Right lobe of liver (tissue), 6 donors: Measurements from ENCODE around the gene TNIK. TPM values are rescaled to one million over a fixed set of nuclear protein-coding genes. Genes with fewer than 3 reads are reported as not detected.

ENCODE experiments used
- ATAC-seq, 4 donors: fragments of 200-7000 bp; cut with Tn5 transposase; one replicate each; pipeline ENCODE4 v1.9.1; 2020; ENCODE audit warnings: mild to moderate bottlenecking in 4 of 4, moderate library complexity in 4 of 4
- DNase-seq, 3 donors: peaks; one replicate each; pipeline ENCODE4 v3.0.0-alpha.2; 2020
- H3K27ac ChIP-seq, 3 donors: fragments of 200-600 bp; one replicate each; pipeline ENCODE4 v1.8.0; 2022
- H3K27me3 ChIP-seq, 2 donors: fragments of 200-600 bp; one replicate each; pipeline ENCODE4 v1.8.0; 2022
- H3K36me3 ChIP-seq, 4 donors: fragments of 200-600 bp; sonication (generic) in 1 of 4; one replicate each; pipeline versions ENCODE4 v1.5.1 to v1.8.0; 2017 to 2022; ENCODE audit warnings: control low read depth in 1 of 4
- H3K4me1 ChIP-seq, 4 donors: fragments of 200-600 bp; sonication (generic) in 1 of 4; one replicate each; pipeline versions ENCODE4 v1.5.1 to v1.8.0; 2017 to 2022; ENCODE audit warnings: control low read depth in 1 of 4
- H3K4me3 ChIP-seq, 3 donors: fragments of 200-600 bp; one replicate each; pipeline ENCODE4 v1.8.0; 2022
- H3K9me3 ChIP-seq, 4 donors: fragments of 200-600 bp; sonication (generic) in 1 of 4; one replicate each; pipeline versions ENCODE4 v1.5.1 to v1.8.0; 2017 to 2022; ENCODE audit warnings: control low read depth in 1 of 4
- POLR2A ChIP-seq: fragments of 450-650 bp; IDR thresholded peaks from one replicate; pipeline ENCODE4 v1.6.1; 2017; ENCODE audit warnings: antibody characterized with exemption, mild to moderate bottlenecking
- WGBS: methylation state at CpG from one replicate; pipeline ENCODE4 v1.1.6; 2018; ENCODE audit warnings: low coverage, low lambda C conversion rate; ENCODE audit not compliant: insufficient coverage; ENCODE audit errors: missing lambda C conversion rate; 5-methylcytosine and 5-hydroxymethylcytosine counted together
- intact Hi-C, 2 donors: fragments of 100-400 bp; cut with DNase I; formaldehyde crosslinking; loops; one replicate each; pipeline versions ENCODE4 v1.11.2 to v1.14.1; 2022
- total RNA-seq, 6 experiments: library from RNA; depleted of rRNA in 2 of 6; stranded (reverse); fragments of >200 nt in 2 of 6; fragmentation: NEBNext Ultra II Directional in 3 of 6; extraction: Animal tissue kit (Norgen Biotek cat#: 25700) in 3 of 6; gene quantifications; one replicate each; pipeline versions ENCODE4 v1.1.0 to v1.2.4, GENCODE V29; 2016 to 2023
- TF ChIP-seq, protein P1 (sequence below), 4 donors: fragments of 200-600 bp in 3 of 4; fragments of 450-650 bp in 1 of 4; IDR thresholded peaks; one replicate each; pipeline versions ENCODE4 v1.5.1 to v1.8.0; 2016 to 2022; ENCODE audit warnings: antibody characterized with exemption in 4 of 4, mild to moderate bottlenecking in 2 of 4
- donor health status: DM: no; HTN: yes; CAD: no.
- donor health status: DM: no; HTN: no; CAD: no.
- donor health status: DM: no; HTN: no; CAD: no.
- donor health status: DM: no; HTN: yes; CAD: no.
- donor health status: DM: no; HTN: yes; CAD: no.

The TNIK gene
- total RNA-seq, 6 experiments from 2014 or later, result 5.2 to 8.0 (median 6.8) TPM

- 87% methylated on average over 14 of the region's 20 CpGs for WGBS
- H3K27me3 ChIP-seq, result no peaks in the 10 kb centered on the region
These were observed 301.0 kb downstream of the TNIK start for GRCh38 chr3:171159024-171159821.

GRCh38 chr3:171157980-171158379 is 302.2 kb downstream of the TNIK start:
- WGBS, result no CpG with 5 or more reads among the region's 3 CpGs
- Histone ChIP-seq H3K36me3 (no peaks in the 10 kb centered on the region), H3K4me3 (no peak overlapping the region), H3K9me3 (no peaks in the 10 kb centered on the region), H3K27me3 (no peaks in the 10 kb centered on the region), H3K4me1 (no peaks in the 10 kb centered on the region), H3K27ac (no peak overlapping the region)
- no peak for ATAC-seq
- no peak for DNase-seq
- intact Hi-C loops, result no loop called here
- TF ChIP-seq, protein P1, sequence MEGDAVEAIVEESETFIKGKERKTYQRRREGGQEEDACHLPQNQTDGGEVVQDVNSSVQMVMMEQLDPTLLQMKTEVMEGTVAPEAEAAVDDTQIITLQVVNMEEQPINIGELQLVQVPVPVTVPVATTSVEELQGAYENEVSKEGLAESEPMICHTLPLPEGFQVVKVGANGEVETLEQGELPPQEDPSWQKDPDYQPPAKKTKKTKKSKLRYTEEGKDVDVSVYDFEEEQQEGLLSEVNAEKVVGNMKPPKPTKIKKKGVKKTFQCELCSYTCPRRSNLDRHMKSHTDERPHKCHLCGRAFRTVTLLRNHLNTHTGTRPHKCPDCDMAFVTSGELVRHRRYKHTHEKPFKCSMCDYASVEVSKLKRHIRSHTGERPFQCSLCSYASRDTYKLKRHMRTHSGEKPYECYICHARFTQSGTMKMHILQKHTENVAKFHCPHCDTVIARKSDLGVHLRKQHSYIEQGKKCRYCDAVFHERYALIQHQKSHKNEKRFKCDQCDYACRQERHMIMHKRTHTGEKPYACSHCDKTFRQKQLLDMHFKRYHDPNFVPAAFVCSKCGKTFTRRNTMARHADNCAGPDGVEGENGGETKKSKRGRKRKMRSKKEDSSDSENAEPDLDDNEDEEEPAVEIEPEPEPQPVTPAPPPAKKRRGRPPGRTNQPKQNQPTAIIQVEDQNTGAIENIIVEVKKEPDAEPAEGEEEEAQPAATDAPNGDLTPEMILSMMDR (IDR thresholded peaks at IDR 0.05), result no peak
- no peak for TF ChIP-seq POLR2A

More at GRCh38 chr3:171159024-171159821, 301.0 kb downstream of the TNIK start:
- intact Hi-C loops, result no loop called here
- Histone ChIP-seq H3K9me3 (peaks cover 0 to 3% (median 0%) of the 10 kb centered on the region in 4 donors), H3K4me3 (no peak overlapping the region), H3K4me1 (no peaks in the 10 kb centered on the region), H3K36me3 (no peaks in the 10 kb centered on the region), H3K27ac (no peak overlapping the region)
- TF ChIP-seq, protein P1 (IDR thresholded peaks at IDR 0.05), result no peak
- TF ChIP-seq POLR2A, result no peak
- DNase-seq (no peak), ATAC-seq (no peak)

DNA sequence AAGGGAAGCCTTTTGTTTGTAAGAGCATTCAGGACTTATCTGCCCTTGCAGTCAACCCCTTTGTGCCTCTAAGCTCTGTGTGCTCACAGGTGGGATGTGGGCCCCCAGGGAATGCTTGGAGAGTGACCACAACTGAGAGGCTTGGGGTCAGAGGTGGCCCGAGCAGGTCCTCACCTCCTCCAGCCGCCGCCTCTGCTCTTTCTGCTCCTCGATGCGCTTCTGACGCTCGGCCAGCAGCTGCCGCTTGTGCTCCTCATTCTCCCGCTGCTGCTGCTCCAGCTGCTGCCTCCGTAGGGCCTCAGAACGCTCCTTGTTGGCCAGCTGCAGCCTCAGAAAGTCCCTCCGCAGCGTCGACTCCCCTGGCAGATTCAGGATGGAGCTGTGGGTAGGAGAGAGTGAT is 302.9 kb downstream of the TNIK start:
- ATAC-seq (no peak), DNase-seq (no peak)
- no peaks in the 10 kb centered on the region for H3K4me1 ChIP-seq
- WGBS, result 93% methylated on average over 10 of the region's 14 CpGs
- H3K27me3 ChIP-seq, result no peaks in the 10 kb centered on the region
- H3K27ac ChIP-seq, result no peak overlapping the region
- H3K4me3 ChIP-seq, result no peak overlapping the region
- no peaks in the 10 kb centered on the region for H3K36me3 ChIP-seq
- no peaks in the 10 kb centered on the region for H3K9me3 ChIP-seq
- TF ChIP-seq POLR2A, result no peak
- TF ChIP-seq, protein P1 (IDR thresholded peaks at IDR 0.05), result no peak
- intact Hi-C loops, result no loop called here

- Histone ChIP-seq H3K4me1 (no peaks in the 10 kb centered on the region), H3K27ac (no peak overlapping the region), H3K9me3 (no peaks in the 10 kb centered on the region), H3K27me3 (no peaks in the 10 kb centered on the region), H3K36me3 (no peaks in the 10 kb centered on the region), H3K4me3 (no peak overlapping the region)
- 89% methylated on average over 1 of the region's 6 CpGs for WGBS
- no peak for DNase-seq
- ATAC-seq, result no peak
- intact Hi-C loops, result no loop called here
- TF ChIP-seq, protein P1 (IDR thresholded peaks at IDR 0.05), result no peak
- TF ChIP-seq POLR2A, result no peak
These were observed 303.7 kb downstream of the TNIK start for GRCh38 chr3:171156401-171157010.
